PC-3 (cell line): ENCODE measurements around the gene GIGYF2. TPM values are rescaled to one million over a fixed set of nuclear protein-coding genes. Genes with fewer than 3 reads are reported as not detected.
"Not testable (repeated sequence)": the region's sequence is repeated elsewhere in the genome, so short reads cannot be mapped to it uniquely, and the experiment has no call there.

ENCODE experiments used
- ATAC-seq: fragments of 200-7000 bp; cut with Tn5 transposase; 2 replicates; pipeline ENCODE4 v1.9.1; 2020; ENCODE audit warnings: mild to moderate bottlenecking, moderate library complexity
- BruUV-seq: library from RNA; stranded (reverse); fragments of 400-500 nt; replicated peaks from 2 replicates; lab custom pipeline; 2021; lab: Mats Ljungman, UMichigan
- CTCF ChIA-PET: fragments of 300-600 bp; sonication (Branson Sonifier 250); formaldehyde crosslinking; loops from one replicate; lab custom pipeline; 2022; ENCODE audit warnings: antibody characterized with exemption; lab: Charles Lee
- POLR2A ChIA-PET: fragments of 300-600 bp; sonication (Branson Sonifier 250); formaldehyde crosslinking; loops from one replicate; lab custom pipeline; 2022; ENCODE audit warnings: antibody characterized with exemption; ENCODE audit not compliant: unreplicated experiment; lab: Charles Lee
- DNase-seq: peaks from one replicate; pipeline ENCODE4 v3.0.0-alpha.2; 2015
- H2AFZ ChIP-seq: fragments of 300-600 bp; sonication (generic); 2 replicates; pipeline ENCODE4 v1.6.0; 2016; ENCODE audit warnings: antibody characterized with exemption, low read length
- H3F3A ChIP-seq: fragments of 300-600 bp; sonication (generic); one replicate; pipeline ENCODE4 v1.6.0; 2017; ENCODE audit warnings: antibody characterized with exemption, low read length, control low read depth, mild to moderate bottlenecking; ENCODE audit not compliant: unreplicated experiment
- H3K27ac ChIP-seq: fragments of 300-600 bp; sonication (generic); 2 replicates; pipeline ENCODE4 v1.5.1; 2016; ENCODE audit warnings: mild to moderate bottlenecking, low read length
- H3K27me3 ChIP-seq: fragments of 300-600 bp; sonication (generic); 2 replicates; pipeline ENCODE4 v1.6.1; 2016; ENCODE audit warnings: low read length, mixed read lengths
- H3K36me3 ChIP-seq: fragments of 300-600 bp; sonication (generic); 2 replicates; pipeline ENCODE4 v1.6.1; 2016; ENCODE audit warnings: low read depth, mixed run types, low read length, mixed read lengths
- H3K4me1 ChIP-seq: fragments of 300-600 bp; sonication (generic); 2 replicates; pipeline ENCODE4 v1.5.1; 2016; ENCODE audit warnings: low read length; ENCODE audit not compliant: insufficient read depth
- H3K4me2 ChIP-seq: fragments of 300-600 bp; sonication (generic); 2 replicates; pipeline ENCODE4 v1.6.0; 2016; ENCODE audit warnings: low read length
- H3K4me3 ChIP-seq: fragments of 300-600 bp; sonication (generic); 2 replicates; pipeline ENCODE4 v1.5.1; 2016; ENCODE audit warnings: mild to moderate bottlenecking, low read length, mixed read lengths
- H3K79me2 ChIP-seq: fragments of 300-600 bp; sonication (generic); 2 replicates; pipeline ENCODE4 v1.6.1; 2017; ENCODE audit warnings: low read length, mixed read lengths
- H3K9ac ChIP-seq: fragments of 300-600 bp; sonication (generic); 2 replicates; pipeline ENCODE4 v1.6.0; 2016; ENCODE audit warnings: mild to moderate bottlenecking, low read length
- H3K9me2 ChIP-seq: fragments of 300-600 bp; sonication (generic); replicated peaks from 2 replicates; pipeline ENCODE4 v1.6.1; 2016; ENCODE audit warnings: mixed run types, low read length, mixed read lengths
- H3K9me3 ChIP-seq: fragments of 300-600 bp; sonication (generic); 2 replicates; pipeline ENCODE4 v1.6.1; 2016; ENCODE audit warnings: low read length, mixed read lengths
- H4K20me1 ChIP-seq: fragments of 300-600 bp; sonication (generic); 2 replicates; pipeline ENCODE4 v1.6.1; 2016; ENCODE audit warnings: low read length, mixed read lengths
- EZH2 ChIP-seq: fragments of 300-600 bp; sonication (generic); IDR thresholded peaks from one replicate; pipeline ENCODE4 v1.6.1; 2017; ENCODE audit warnings: antibody characterized with exemption, mild to moderate bottlenecking, low read length; ENCODE audit not compliant: unreplicated experiment
- EZH2phosphoT487 ChIP-seq: fragments of 300-600 bp; sonication (generic); IDR thresholded peaks from 2 replicates; pipeline ENCODE4 v1.6.1; 2018; ENCODE audit warnings: mild to moderate bottlenecking, antibody characterized with exemption, low read length, borderline replicate concordance
- intact Hi-C: fragments of 100-400 bp; cut with micrococcal nuclease; formaldehyde crosslinking; loops from 2 replicates; pipeline ENCODE4 v1.9.0; 2023
- total RNA-seq: library from RNA; depleted of rRNA; stranded (reverse); fragments of >200 nt; gene quantifications from 2 replicates; pipeline ENCODE4 v1.2.3, GENCODE V29; 2014; rRNA removed
- TF ChIP-seq, protein P1 (sequence below): fragments of 300-600 bp; sonication (generic); conservative IDR thresholded peaks from 2 replicates; pipeline ENCODE4 v1.5.1; 2017; ENCODE audit warnings: antibody characterized with exemption, low read depth, mild to moderate bottlenecking, low read length

GIGYF2 gene
- total RNA-seq, 1 experiment from 2014 or later = 41.3 TPM

DNA sequence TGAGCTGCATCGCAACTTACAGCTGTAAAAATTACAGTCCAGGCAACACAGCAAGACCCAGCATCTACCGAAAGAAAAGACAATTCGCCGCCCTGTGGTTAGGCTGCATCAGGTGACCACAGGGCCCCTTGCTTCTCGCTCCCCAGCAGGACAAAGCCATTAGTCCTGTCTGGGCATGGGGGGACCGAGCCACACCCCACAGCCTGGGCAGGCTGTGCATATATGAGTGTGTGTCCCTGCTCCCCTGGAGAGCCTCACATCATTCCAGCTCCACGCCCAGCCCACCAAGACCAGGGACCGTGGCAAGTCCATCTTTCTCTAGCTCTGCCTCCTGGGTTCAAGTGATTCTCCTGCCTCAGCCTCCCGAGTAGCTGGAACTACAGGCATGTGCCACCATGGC, 206.9 kb downstream of the GIGYF2 start:
- Histone ChIP-seq H3K36me3 (no peaks in the 10 kb centered on the region), H3K4me1 (peaks cover 22% of the 10 kb centered on the region), H2AFZ (no peak overlapping the region), H3K27me3 (no peaks in the 10 kb centered on the region), H3K9me2 (no peaks in the 10 kb centered on the region), H3F3A (no peaks in the 10 kb centered on the region), H3K4me3 (no peak overlapping the region), H3K9ac (no peak overlapping the region), H3K79me2 (peaks cover 13% of the 10 kb centered on the region), H4K20me1 (no peaks in the 10 kb centered on the region), H3K4me2 (no peak overlapping the region), H3K27ac (no peak overlapping the region), H3K9me3 (no peaks in the 10 kb centered on the region)
- ATAC-seq (no peak), DNase-seq (no peak)
- ChIA-PET POLR2A (no interaction called here), CTCF (no interaction called here)
- TF ChIP-seq, protein P1, sequence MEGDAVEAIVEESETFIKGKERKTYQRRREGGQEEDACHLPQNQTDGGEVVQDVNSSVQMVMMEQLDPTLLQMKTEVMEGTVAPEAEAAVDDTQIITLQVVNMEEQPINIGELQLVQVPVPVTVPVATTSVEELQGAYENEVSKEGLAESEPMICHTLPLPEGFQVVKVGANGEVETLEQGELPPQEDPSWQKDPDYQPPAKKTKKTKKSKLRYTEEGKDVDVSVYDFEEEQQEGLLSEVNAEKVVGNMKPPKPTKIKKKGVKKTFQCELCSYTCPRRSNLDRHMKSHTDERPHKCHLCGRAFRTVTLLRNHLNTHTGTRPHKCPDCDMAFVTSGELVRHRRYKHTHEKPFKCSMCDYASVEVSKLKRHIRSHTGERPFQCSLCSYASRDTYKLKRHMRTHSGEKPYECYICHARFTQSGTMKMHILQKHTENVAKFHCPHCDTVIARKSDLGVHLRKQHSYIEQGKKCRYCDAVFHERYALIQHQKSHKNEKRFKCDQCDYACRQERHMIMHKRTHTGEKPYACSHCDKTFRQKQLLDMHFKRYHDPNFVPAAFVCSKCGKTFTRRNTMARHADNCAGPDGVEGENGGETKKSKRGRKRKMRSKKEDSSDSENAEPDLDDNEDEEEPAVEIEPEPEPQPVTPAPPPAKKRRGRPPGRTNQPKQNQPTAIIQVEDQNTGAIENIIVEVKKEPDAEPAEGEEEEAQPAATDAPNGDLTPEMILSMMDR = no peak
- TF ChIP-seq EZH2phosphoT487 = no peak
- no TSS peak for BruUV-seq
- intact Hi-C loops = no loop called here

DNA sequence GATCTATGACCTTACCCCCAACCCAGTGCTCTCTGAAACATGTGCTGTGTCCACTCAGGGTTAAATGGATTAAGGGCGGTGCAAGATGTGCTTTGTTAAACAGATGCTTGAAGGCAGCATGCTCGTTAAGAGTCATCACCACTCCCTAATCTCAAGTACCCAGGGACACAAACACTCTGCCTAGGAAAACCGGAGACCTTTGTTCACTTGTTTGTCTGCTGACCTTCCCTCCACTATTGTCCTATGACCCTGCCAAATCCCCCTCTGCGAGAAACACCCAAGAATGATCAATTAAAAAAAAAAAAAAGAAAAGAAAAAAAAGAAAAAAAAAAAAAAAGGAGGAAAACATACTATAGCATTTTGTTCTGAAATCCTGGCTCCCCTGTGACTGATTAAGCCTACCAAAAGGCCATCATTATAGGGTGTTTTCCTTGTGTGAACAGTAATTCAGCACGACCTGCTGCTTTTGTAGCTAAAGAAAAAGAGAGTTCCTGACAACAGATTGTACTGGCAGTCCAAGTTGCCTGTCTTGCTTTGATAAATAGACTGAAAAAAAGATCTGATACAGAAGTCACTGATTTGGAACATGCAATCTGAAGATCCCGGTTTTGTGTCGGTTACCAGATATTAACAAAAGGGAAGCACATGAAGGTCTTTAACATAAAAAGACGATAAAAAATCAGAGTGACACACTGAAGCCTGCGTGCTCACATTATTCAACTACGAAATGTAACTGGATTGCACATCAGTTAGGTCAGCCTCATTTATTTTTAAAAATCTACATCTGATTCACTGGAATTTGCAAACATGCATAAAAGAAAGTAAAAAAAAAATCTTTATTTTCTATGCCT, 210.0 kb downstream of the GIGYF2 start:
- H3K27ac ChIP-seq, BruUV-seq, H3K27me3 ChIP-seq, H3K4me3 ChIP-seq, POLR2A ChIA-PET, H3K9me2 ChIP-seq, ATAC-seq, intact Hi-C loops, H3K4me2 ChIP-seq, H3K9me3 ChIP-seq, CTCF ChIA-PET, DNase-seq, H3F3A ChIP-seq, H4K20me1 ChIP-seq, H3K9ac ChIP-seq, H3K4me1 ChIP-seq, H2AFZ ChIP-seq: not testable (repeated sequence)
- H3K79me2 ChIP-seq = peaks cover 17% of the 10 kb centered on the region
- peaks cover 15% of the 10 kb centered on the region for H3K36me3 ChIP-seq

DNA sequence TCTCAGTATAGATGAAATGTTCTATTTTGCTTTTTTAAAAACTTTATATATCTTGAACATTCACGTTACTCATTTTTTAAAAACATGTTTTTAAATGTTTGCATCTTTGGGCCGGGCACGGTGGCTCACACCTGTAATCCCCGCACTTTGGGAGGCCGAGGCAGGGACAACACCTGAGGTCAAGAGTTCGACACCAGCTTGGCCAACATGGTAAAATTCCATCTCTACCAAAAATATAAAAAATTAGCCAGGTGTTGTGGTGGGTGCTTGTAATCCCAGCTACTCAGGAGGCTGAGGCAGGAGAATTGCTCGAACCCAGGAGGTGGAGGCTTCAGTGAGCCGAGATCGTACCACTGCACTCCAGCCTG, 210.6 kb downstream of the GIGYF2 start:
- H3K4me1 ChIP-seq, CTCF ChIA-PET, H3K4me3 ChIP-seq, H4K20me1 ChIP-seq, H2AFZ ChIP-seq, BruUV-seq, POLR2A ChIA-PET, intact Hi-C loops, DNase-seq, H3K9ac ChIP-seq, ATAC-seq, H3K4me2 ChIP-seq, H3K27ac ChIP-seq, H3K9me2 ChIP-seq, H3K9me3 ChIP-seq, H3K27me3 ChIP-seq, H3F3A ChIP-seq: not testable (repeated sequence)
- Histone ChIP-seq H3K36me3 (peaks cover 20% of the 10 kb centered on the region), H3K79me2 (peaks cover 19% of the 10 kb centered on the region)

DNA sequence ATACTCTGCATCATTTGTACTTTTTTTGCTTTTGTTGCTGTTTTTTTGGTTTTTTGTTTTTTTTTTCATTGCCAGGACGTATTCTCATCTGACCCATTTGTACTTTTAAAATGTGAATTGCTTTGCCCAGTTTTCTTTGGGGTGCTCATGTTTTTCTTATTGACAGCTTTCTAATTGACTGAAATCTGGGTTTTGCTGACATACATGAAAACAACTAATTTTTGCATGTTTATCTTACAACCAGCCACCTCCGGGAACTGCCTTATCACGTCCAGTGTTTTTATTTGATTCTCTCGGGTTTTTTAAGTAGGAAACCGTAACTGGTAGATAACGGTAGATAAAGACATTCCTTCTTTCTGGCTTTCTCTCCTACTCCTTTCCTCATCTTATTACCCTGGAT, 211.6 kb downstream of the GIGYF2 start:
- Histone ChIP-seq H3K9me2 (no peaks in the 10 kb centered on the region), H3F3A (no peaks in the 10 kb centered on the region), H3K4me3 (no peak overlapping the region), H3K36me3 (peaks cover 20% of the 10 kb centered on the region), H3K9ac (no peak overlapping the region), H3K27ac (no peak overlapping the region), H3K79me2 (peaks cover 19% of the 10 kb centered on the region), H4K20me1 (no peaks in the 10 kb centered on the region), H3K4me1 (no peaks in the 10 kb centered on the region), H2AFZ (no peak overlapping the region), H3K27me3 (no peaks in the 10 kb centered on the region), H3K9me3 (no peaks in the 10 kb centered on the region), H3K4me2 (no peak overlapping the region)
- ChIA-PET CTCF (no interaction called here), POLR2A (no interaction called here)
- TF ChIP-seq EZH2 = no peak
- ATAC-seq (no peak), DNase-seq (no peak)
- no TSS peak for BruUV-seq
- intact Hi-C loops = no loop called here

Other genes starting within 250 kb of the GIGYF2 start
- not detected in 2 replicates for gene ALPI, start 241.2 kb upstream of the GIGYF2 start, total RNA-seq
- gene ECEL1, start 209.5 kb upstream of the GIGYF2 start, total RNA-seq = not detected in 2 replicates
- gene PRSS56, start 176.9 kb upstream of the GIGYF2 start, total RNA-seq = not detected in 2 replicates
- not detected in 2 replicates for gene CHRND, start 171.2 kb upstream of the GIGYF2 start, total RNA-seq
- not detected in 2 replicates for gene CHRNG, start 157.6 kb upstream of the GIGYF2 start, total RNA-seq
- 5.9 and 6.3 TPM in 2 replicates for gene TIGD1, start 146.8 kb upstream of the GIGYF2 start, total RNA-seq
- 53.9 and 55.1 TPM in 2 replicates for gene EIF4E2, start 146.6 kb upstream of the GIGYF2 start, total RNA-seq
- 0.07 TPM in 1 of 2 replicates, not detected in the other for gene EFHD1, start 63.7 kb upstream of the GIGYF2 start, total RNA-seq
- not detected in 2 replicates for gene KCNJ13, start 79.2 kb downstream of the GIGYF2 start, total RNA-seq
- gene SNORC, start 172.9 kb downstream of the GIGYF2 start, total RNA-seq = 11.1 and 14.3 TPM in 2 replicates